Measurements from ENCODE around the gene ABCD3. TPM values are rescaled to one million over a fixed set of nuclear protein-coding genes. Genes with fewer than 3 reads are reported as not detected.

Gene ABCD3
- total and polyA plus RNA-seq, 2 of the 13 experiments (the other 11 are each of a cell fraction or from before 2014, with no cell fraction given) = 27.5 to 166 TPM

DNA sequence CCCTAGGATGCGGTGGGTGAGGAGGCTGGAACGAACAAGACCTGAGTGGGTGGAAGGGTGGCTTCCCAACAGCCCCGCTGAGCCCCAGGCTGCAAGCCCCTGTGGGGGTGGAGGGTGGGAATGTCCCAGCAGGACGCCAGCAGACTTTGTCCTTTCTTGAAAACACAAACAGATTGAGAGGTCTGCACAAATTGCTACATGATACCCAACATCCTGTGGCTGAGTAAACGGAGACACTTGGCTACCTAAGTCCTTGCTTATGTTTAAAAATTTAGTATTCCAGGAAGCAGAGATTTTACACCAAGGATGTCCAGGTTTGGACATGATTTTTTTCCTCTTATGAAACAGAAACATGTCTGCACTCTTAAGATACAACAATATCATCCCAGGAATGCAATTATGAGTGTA, 135.1 kb downstream of the ABCD3 start (continued):
- TF ChIP-seq RXRA (CRISPR knock-in tag; IDR thresholded peaks at IDR 0.05) (peak; percentile 28; the same call in 1 of the 2 replicates), SCMH1 (CRISPR knock-in tag; IDR thresholded peaks at IDR 0.05; ENCODE audit: borderline replicate concordance) (no peak), KAT8 (CRISPR knock-in tag; IDR thresholded peaks at IDR 0.05) (no peak)
- TF ChIP-seq, protein P1, sequence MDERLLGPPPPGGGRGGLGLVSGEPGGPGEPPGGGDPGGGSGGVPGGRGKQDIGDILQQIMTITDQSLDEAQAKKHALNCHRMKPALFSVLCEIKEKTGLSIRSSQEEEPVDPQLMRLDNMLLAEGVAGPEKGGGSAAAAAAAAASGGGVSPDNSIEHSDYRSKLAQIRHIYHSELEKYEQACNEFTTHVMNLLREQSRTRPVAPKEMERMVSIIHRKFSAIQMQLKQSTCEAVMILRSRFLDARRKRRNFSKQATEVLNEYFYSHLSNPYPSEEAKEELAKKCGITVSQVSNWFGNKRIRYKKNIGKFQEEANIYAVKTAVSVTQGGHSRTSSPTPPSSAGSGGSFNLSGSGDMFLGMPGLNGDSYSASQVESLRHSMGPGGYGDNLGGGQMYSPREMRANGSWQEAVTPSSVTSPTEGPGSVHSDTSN (CRISPR knock-in tag; IDR thresholded peaks at IDR 0.05) = no peak

DNA sequence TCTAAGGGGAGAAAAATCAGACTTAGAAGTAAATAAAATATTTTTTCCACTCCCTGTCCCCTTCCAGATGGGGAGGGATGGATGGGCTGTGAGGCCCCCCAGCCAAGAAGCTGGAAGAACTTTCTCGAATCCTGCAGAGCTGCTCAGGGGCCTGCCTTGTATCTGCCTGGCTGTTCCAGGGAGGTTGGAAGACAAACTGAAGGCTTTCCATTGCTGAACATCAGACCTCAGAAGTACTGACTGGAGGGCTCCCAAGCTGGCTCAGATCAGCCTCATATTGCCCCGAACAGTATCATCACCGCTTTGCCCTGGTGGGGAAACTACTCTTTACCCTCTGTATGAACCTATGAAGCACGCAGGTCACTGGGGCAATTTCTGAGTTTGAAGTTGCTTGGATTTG, 135.7 kb downstream of the ABCD3 start:
- Histone ChIP-seq H3K4me2 (ENCODE audit: low read depth, low read length) (peak overlapping the region; percentile 18; the same call in 1 of the 2 replicates), H3K27me3 (ENCODE audit: control insufficient read depth in 1 of 2, insufficient read depth in 2 of 2, low read length in 2 of 2) (peaks cover 0 to 6% of the 10 kb centered on the region in 2 experiments; a peak in 1 of 5 replicates), H3K36me3 (replicated peaks in 1 of 2; ENCODE audit: control insufficient read depth in 1 of 2, insufficient read depth in 2 of 2, low read length in 2 of 2) (no peaks in the 10 kb centered on the region), H3K4me3 (replicated peaks in 1 of 3; ENCODE audit: insufficient read depth in 1 of 3, low read depth in 2 of 3, low read length in 3 of 3) (no peak overlapping the region), H3K4me1 (ENCODE audit: insufficient read depth, low read length) (peaks cover 68% of the 10 kb centered on the region), H3K9ac (ENCODE audit: insufficient read depth, low read depth, low read length) (no peak overlapping the region), H3K79me2 (ENCODE audit: insufficient read depth, low read length) (no peaks in the 10 kb centered on the region), H4K20me1 (ENCODE audit: insufficient read depth, low read length) (no peaks in the 10 kb centered on the region), H2AFZ (ENCODE audit: low read length) (no peak overlapping the region), H3K9me3 (ENCODE audit: low read length) (no peaks in the 10 kb centered on the region), H3K27ac (ENCODE audit: extremely low read length, insufficient read depth, low read length) (no peak overlapping the region)
- TF ChIP-seq MZF1 (CRISPR knock-in tag; IDR thresholded peaks at IDR 0.05; ENCODE audit: borderline replicate concordance) = no peak
- TF ChIP-seq, protein P2, sequence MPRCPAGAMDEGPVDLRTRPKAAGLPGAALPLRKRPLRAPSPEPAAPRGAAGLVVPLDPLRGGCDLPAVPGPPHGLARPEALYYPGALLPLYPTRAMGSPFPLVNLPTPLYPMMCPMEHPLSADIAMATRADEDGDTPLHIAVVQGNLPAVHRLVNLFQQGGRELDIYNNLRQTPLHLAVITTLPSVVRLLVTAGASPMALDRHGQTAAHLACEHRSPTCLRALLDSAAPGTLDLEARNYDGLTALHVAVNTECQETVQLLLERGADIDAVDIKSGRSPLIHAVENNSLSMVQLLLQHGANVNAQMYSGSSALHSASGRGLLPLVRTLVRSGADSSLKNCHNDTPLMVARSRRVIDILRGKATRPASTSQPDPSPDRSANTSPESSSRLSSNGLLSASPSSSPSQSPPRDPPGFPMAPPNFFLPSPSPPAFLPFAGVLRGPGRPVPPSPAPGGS (CRISPR knock-in tag; IDR thresholded peaks at IDR 0.05) = no peak
- no peak for TF ChIP-seq ZSCAN22 (CRISPR knock-in tag; IDR thresholded peaks at IDR 0.05)
- no peak for TF ChIP-seq NR2F1 (CRISPR knock-in tag; IDR thresholded peaks at IDR 0.05)
- no peak for TF ChIP-seq ZNF550 (CRISPR knock-in tag; IDR thresholded peaks at IDR 0.05; ENCODE audit: borderline replicate concordance)
- TF ChIP-seq MEIS1 (CRISPR knock-in tag; IDR thresholded peaks at IDR 0.05; ENCODE audit: borderline replicate concordance) = no peak
- no peak for TF ChIP-seq JUNB (CRISPR knock-in tag; IDR thresholded peaks at IDR 0.05; ENCODE audit: borderline replicate concordance)
- TF ChIP-seq KMT2A (CRISPR knock-in tag; IDR thresholded peaks at IDR 0.05) = no peak
- DNase-seq (ENCODE audit: low spot score) (no peak), FAIRE-seq (no peak), ATAC-seq (no peak)
- no TSS peak for BruUV-seq (replicated peaks)
- POLR2A ChIA-PET = no interaction called here
- CTCF ChIA-PET (ENCODE audit: low intra/inter-chr PET ratio, low total read pairs) = no interaction called here
- intact Hi-C loops (cut with micrococcal nuclease; ENCODE audit: unreplicated experiment) = loop anchor here (10.0 kb wide), 1 partner anchor 141 kb away; no protein-coding TSS in a partner anchor
- 57% methylated on average over 3 of the region's 4 CpGs for WGBS (ENCODE audit: low lambda C conversion rate)
- in situ Hi-C loops (cut with HindIII; ENCODE audit: extremely low pct_ligation_motif_present, low pct_unique_long_range_greater_than_20kb) = no loop called here

All from HepG2 (cell line).